H9 (cell line): ENCODE measurements around the gene NOBOX. TPM values are rescaled to one million over a fixed set of nuclear protein-coding genes. Genes with fewer than 3 reads are reported as not detected.

Experiments
- DNase-seq: peaks from one replicate; pipeline ENCODE4 v3.0.0-alpha.2; 2017
- H2AFZ ChIP-seq: one replicate; pipeline ENCODE4 v1.6.1; 2013; ENCODE audit warnings: mild to moderate bottlenecking, low read length, control low read depth, moderate library complexity
- H2AK5ac ChIP-seq: 2 replicates; pipeline ENCODE4 v1.6.1; 2013; ENCODE audit warnings: low read length, control low read depth, mixed read lengths; ENCODE audit not compliant: insufficient read length
- H2BK120ac ChIP-seq: one replicate; pipeline ENCODE4 v1.6.1; 2013; ENCODE audit warnings: low read depth, mild to moderate bottlenecking, low read length, control low read depth, inconsistent platforms; ENCODE audit not compliant: poor library complexity, severe bottlenecking
- H2BK12ac ChIP-seq: 2 replicates; pipeline ENCODE4 v1.6.1; 2013; ENCODE audit warnings: low read length, control low read depth, mixed read lengths, low read depth; ENCODE audit not compliant: insufficient read length
- H2BK15ac ChIP-seq: 2 replicates; pipeline ENCODE4 v1.6.1; 2013; ENCODE audit warnings: low read depth, low read length, control low read depth
- H2BK20ac ChIP-seq: one replicate; pipeline ENCODE4 v1.6.1; 2013; ENCODE audit warnings: low read depth, mild to moderate bottlenecking, low read length, control low read depth, inconsistent platforms; ENCODE audit not compliant: poor library complexity, severe bottlenecking
- H2BK5ac ChIP-seq: 2 replicates; pipeline ENCODE4 v1.6.1; 2013; ENCODE audit warnings: low read length, control low read depth, mixed read lengths; ENCODE audit not compliant: insufficient read length
- H3K14ac ChIP-seq: 2 replicates; pipeline ENCODE4 v1.6.1; 2013; ENCODE audit warnings: low read length, control low read depth; ENCODE audit not compliant: insufficient read depth
- H3K18ac ChIP-seq: 2 replicates; pipeline ENCODE4 v1.6.1; 2013; ENCODE audit warnings: low read depth, mild to moderate bottlenecking, mixed read lengths, low read length, control low read depth; ENCODE audit not compliant: insufficient read length
- H3K23ac ChIP-seq: 2 replicates; pipeline ENCODE4 v1.6.1; 2013; ENCODE audit warnings: low read length, control low read depth, mixed read lengths, low read depth; ENCODE audit not compliant: insufficient read length
- H3K23me2 ChIP-seq: 2 replicates; pipeline ENCODE4 v1.6.1; 2013; ENCODE audit warnings: low read depth, mild to moderate bottlenecking, mixed read lengths, low read length, control low read depth; ENCODE audit not compliant: insufficient read length, poor library complexity, severe bottlenecking
- H3K27ac ChIP-seq: 2 replicates; pipeline ENCODE4 v1.5.1; 2013; ENCODE audit warnings: low read length, control low read depth, mixed read lengths, low read depth; ENCODE audit not compliant: insufficient read length
- H3K27me3 ChIP-seq: 2 replicates; pipeline ENCODE4 v1.6.1; 2013; ENCODE audit warnings: low read length, control low read depth, inconsistent platforms; ENCODE audit not compliant: insufficient read depth
- H3K4ac ChIP-seq: 2 replicates; pipeline ENCODE4 v1.6.1; 2013; ENCODE audit warnings: low read depth, mild to moderate bottlenecking, control low read depth, inconsistent platforms, low read length, moderate library complexity
- H3K4me1 ChIP-seq: 2 replicates; pipeline ENCODE4 v1.6.1; 2013; ENCODE audit warnings: low read length, control low read depth, inconsistent platforms; ENCODE audit not compliant: insufficient read depth
- H3K4me2 ChIP-seq: 2 replicates; pipeline ENCODE4 v1.6.1; 2013; ENCODE audit warnings: low read length, control low read depth, mixed read lengths; ENCODE audit not compliant: insufficient read length, insufficient read depth
- H3K56ac ChIP-seq: 2 replicates; pipeline ENCODE4 v1.6.1; 2013; ENCODE audit warnings: low read depth, mild to moderate bottlenecking, mixed read lengths, low read length, control low read depth; ENCODE audit not compliant: insufficient read length
- H3K79me1 ChIP-seq: 2 replicates; pipeline ENCODE4 v1.6.1; 2013; ENCODE audit warnings: low read depth, mild to moderate bottlenecking, moderate library complexity, low read length, control low read depth, inconsistent platforms; ENCODE audit not compliant: insufficient read depth, poor library complexity, severe bottlenecking
- H3K79me2 ChIP-seq: 2 replicates; pipeline ENCODE4 v1.6.1; 2013; ENCODE audit warnings: low read length, control low read depth, inconsistent platforms; ENCODE audit not compliant: insufficient read depth
- H3K9ac ChIP-seq: 2 replicates; pipeline ENCODE4 v1.6.1; 2013; ENCODE audit warnings: low read length, control low read depth, mixed read lengths; ENCODE audit not compliant: insufficient read length; ENCODE audit errors: extremely low read depth
- H3K9me3 ChIP-seq: one replicate; pipeline ENCODE4 v1.6.1; 2013; ENCODE audit warnings: low read depth, low read length, inconsistent platforms; ENCODE audit not compliant: control insufficient read depth
- H3T11ph ChIP-seq: one replicate; pipeline ENCODE4 v1.6.1; 2013; ENCODE audit warnings: mild to moderate bottlenecking, low read length, control low read depth, inconsistent platforms
- H4K20me1 ChIP-seq: one replicate; pipeline ENCODE4 v1.6.1; 2013; ENCODE audit not compliant: control insufficient read depth, insufficient read length, insufficient read depth
- H4K5ac ChIP-seq: 2 replicates; pipeline ENCODE4 v1.6.1; 2013; ENCODE audit warnings: low read depth, mild to moderate bottlenecking, mixed read lengths, low read length, control low read depth; ENCODE audit not compliant: insufficient read length
- H4K8ac ChIP-seq: replicated peaks from 2 replicates; pipeline ENCODE4 v1.6.1; 2013; ENCODE audit warnings: low read length, control low read depth, mixed read lengths, low read depth; ENCODE audit not compliant: insufficient read length
- H4K91ac ChIP-seq: 2 replicates; pipeline ENCODE4 v1.6.1; 2013; ENCODE audit warnings: low read depth, mild to moderate bottlenecking, moderate library complexity, mixed read lengths, low read length, control low read depth; ENCODE audit not compliant: insufficient read length
- H3K27ac Mint-ChIP-seq, 3 experiments: 2 replicates in 2 of 3; 3 replicates in 1 of 3; pipeline ENCODE4 v1.8.0; 2020 to 2021; ENCODE audit warnings: mixed read lengths in 3 of 3, mild to moderate bottlenecking in 1 of 3, moderate library complexity in 1 of 3
- H3K27me3 Mint-ChIP-seq: 2 replicates; pipeline ENCODE4 v1.8.0; 2021; ENCODE audit warnings: low read depth, mild to moderate bottlenecking, moderate library complexity, mixed read lengths
- H3K36me3 Mint-ChIP-seq, 3 experiments: 2 replicates in 2 of 3; 3 replicates in 1 of 3; pipeline ENCODE4 v1.8.0; 2020 to 2021; ENCODE audit warnings: low read depth in 3 of 3, mixed read lengths in 3 of 3; ENCODE audit not compliant: insufficient read depth in 1 of 3
- H3K4me1 Mint-ChIP-seq, 2 experiments: 2 replicates each; pipeline ENCODE4 v1.8.0; 2020; ENCODE audit warnings: mixed read lengths in 2 of 2
- H3K4me3 Mint-ChIP-seq, 2 experiments: 2 replicates in 1 of 2; 3 replicates in 1 of 2; pipeline ENCODE4 v1.8.0; 2020 to 2021; ENCODE audit warnings: mild to moderate bottlenecking in 2 of 2, mixed read lengths in 2 of 2, moderate library complexity in 1 of 2
- H3K9me3 Mint-ChIP-seq, 2 experiments: 2 replicates in 1 of 2; 3 replicates in 1 of 2; pipeline ENCODE4 v1.8.0; 2020; ENCODE audit warnings: mild to moderate bottlenecking in 2 of 2, mixed read lengths in 2 of 2, moderate library complexity in 1 of 2
- WGBS: extraction: QIAGEN DNeasy Blood & Tissue Kit; methylation state at CpG from one replicate; pipeline ENCODE4 v1.1.7; 2013; ENCODE audit warnings: missing lambda C conversion rate, low lambda C conversion rate, mixed read lengths; ENCODE audit not compliant: insufficient read length; ENCODE audit errors: extremely low coverage; 5-methylcytosine and 5-hydroxymethylcytosine counted together
- total RNA-seq: library from RNA; stranded (reverse); gene quantifications from 2 replicates; pipeline ENCODE4 v1.2.1, GENCODE V29; 2021
- TF ChIP-seq, protein P1 (sequence below): fragments of 200-600 bp; sonication (generic); conservative IDR thresholded peaks from 3 replicates; pipeline ENCODE4 v1.8.0; 2021; ENCODE audit warnings: antibody characterized with exemption, mild to moderate bottlenecking

Gene NOBOX
- total RNA-seq, 1 experiment from 2014 or later = not detected

DNA sequence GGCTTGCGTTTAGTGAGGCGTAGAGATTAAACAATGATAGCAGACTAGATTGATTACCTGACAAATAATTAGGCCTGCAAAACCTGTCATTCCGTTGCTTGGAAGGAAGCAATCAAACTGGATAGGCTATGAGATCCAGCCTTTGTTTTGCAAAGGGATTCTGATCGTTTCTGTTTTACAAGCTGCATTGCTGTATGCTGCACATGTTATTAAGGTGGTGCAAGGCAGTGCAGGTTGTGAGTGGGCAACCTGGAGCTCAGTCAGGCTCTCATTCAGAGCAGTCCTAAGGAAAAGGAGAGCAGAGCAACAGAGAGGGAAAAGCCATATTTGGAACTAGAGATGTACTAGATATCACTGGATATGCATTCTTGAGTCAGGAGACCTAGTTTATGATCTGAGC, 6.9 kb upstream of the NOBOX start:
- Histone ChIP-seq H3T11ph (no peak overlapping the region), H2BK5ac (no peak overlapping the region), H3K23ac (no peak overlapping the region), H2AFZ (no peak overlapping the region), H3K9ac (no peak overlapping the region), H3K27me3 (no peaks in the 10 kb centered on the region), H3K4me1 (no peaks in the 10 kb centered on the region), H4K5ac (no peak overlapping the region), H4K91ac (no peak overlapping the region), H4K20me1 (no peaks in the 10 kb centered on the region), H2BK12ac (no peak overlapping the region), H2AK5ac (no peak overlapping the region), H2BK20ac (no peak overlapping the region), H4K8ac (no peak overlapping the region), H3K18ac (no peak overlapping the region), H3K4ac (no peak overlapping the region), H2BK120ac (no peak overlapping the region), H3K4me2 (no peak overlapping the region), H3K27ac (no peak overlapping the region), H3K56ac (no peak overlapping the region), H3K9me3 (no peaks in the 10 kb centered on the region), H3K23me2 (no peaks in the 10 kb centered on the region), H3K14ac (no peak overlapping the region), H3K79me2 (no peaks in the 10 kb centered on the region), H3K79me1 (no peaks in the 10 kb centered on the region), H2BK15ac (no peak overlapping the region)
- no CpG with 5 or more reads among the region's 4 CpGs for whole genome bisulfite sequencing
- no peak for DNase-seq
- peaks cover 12 to 17% of the 10 kb centered on the region in 2 experiments for H3K4me1 Mint-ChIP-seq
- H3K36me3 Mint-ChIP-seq = peaks cover 0 to 2% (median 0%) of the 10 kb centered on the region in 3 experiments; a peak in 1 of 7 replicates
- H3K27me3 Mint-ChIP-seq = no peaks in the 10 kb centered on the region
- H3K4me3 Mint-ChIP-seq = no peak overlapping the region
- no peaks in the 10 kb centered on the region for H3K9me3 Mint-ChIP-seq
- TF ChIP-seq, protein P1, sequence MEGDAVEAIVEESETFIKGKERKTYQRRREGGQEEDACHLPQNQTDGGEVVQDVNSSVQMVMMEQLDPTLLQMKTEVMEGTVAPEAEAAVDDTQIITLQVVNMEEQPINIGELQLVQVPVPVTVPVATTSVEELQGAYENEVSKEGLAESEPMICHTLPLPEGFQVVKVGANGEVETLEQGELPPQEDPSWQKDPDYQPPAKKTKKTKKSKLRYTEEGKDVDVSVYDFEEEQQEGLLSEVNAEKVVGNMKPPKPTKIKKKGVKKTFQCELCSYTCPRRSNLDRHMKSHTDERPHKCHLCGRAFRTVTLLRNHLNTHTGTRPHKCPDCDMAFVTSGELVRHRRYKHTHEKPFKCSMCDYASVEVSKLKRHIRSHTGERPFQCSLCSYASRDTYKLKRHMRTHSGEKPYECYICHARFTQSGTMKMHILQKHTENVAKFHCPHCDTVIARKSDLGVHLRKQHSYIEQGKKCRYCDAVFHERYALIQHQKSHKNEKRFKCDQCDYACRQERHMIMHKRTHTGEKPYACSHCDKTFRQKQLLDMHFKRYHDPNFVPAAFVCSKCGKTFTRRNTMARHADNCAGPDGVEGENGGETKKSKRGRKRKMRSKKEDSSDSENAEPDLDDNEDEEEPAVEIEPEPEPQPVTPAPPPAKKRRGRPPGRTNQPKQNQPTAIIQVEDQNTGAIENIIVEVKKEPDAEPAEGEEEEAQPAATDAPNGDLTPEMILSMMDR = no peak
- H3K27ac Mint-ChIP-seq = no peak overlapping the region
